ENCODE measurements around the gene CCDC92B. TPM values are rescaled to one million over a fixed set of nuclear protein-coding genes. Genes with fewer than 3 reads are reported as not detected.

CCDC92B gene
- polyA plus RNA-seq, 1 donor from 2014 or later: 0.32 TPM

GRCh38 chr17:2709183-2709661, 40.2 kb downstream of the CCDC92B start:
- Histone ChIP-seq H3K4me2 (ENCODE audit: low read length) (no peak overlapping the region), H4K20me1 (ENCODE audit: insufficient read depth) (no peaks in the 10 kb centered on the region), H3K79me2 (replicated peaks; ENCODE audit: insufficient read depth, low read length) (peaks cover 2% of the 10 kb centered on the region), H3K4me3 (ENCODE audit: low read length) (no peak overlapping the region), H2AFZ (ENCODE audit: low read depth, low read length) (no peak overlapping the region), H3F3A (ENCODE audit: insufficient read depth, low read length, poor library complexity, severe bottlenecking) (no peaks in the 10 kb centered on the region), H3K9me3 (ENCODE audit: low read length) (no peaks in the 10 kb centered on the region), H3K27me3 (ENCODE audit: insufficient read depth, low read depth, low read length) (no peaks in the 10 kb centered on the region), H3K36me3 (ENCODE audit: insufficient read depth, low read length) (no peaks in the 10 kb centered on the region), H3K27ac (ENCODE audit: low read length) (no peak overlapping the region), H3K9me2 (ENCODE audit: insufficient read depth, low read length) (no peaks in the 10 kb centered on the region), H3K9ac (ENCODE audit: low read length) (no peak overlapping the region)
- no peak for TF ChIP-seq SMC3 (conservative IDR thresholded peaks at IDR 0.05; ENCODE audit: poor library complexity)
- TF ChIP-seq, protein P1, sequence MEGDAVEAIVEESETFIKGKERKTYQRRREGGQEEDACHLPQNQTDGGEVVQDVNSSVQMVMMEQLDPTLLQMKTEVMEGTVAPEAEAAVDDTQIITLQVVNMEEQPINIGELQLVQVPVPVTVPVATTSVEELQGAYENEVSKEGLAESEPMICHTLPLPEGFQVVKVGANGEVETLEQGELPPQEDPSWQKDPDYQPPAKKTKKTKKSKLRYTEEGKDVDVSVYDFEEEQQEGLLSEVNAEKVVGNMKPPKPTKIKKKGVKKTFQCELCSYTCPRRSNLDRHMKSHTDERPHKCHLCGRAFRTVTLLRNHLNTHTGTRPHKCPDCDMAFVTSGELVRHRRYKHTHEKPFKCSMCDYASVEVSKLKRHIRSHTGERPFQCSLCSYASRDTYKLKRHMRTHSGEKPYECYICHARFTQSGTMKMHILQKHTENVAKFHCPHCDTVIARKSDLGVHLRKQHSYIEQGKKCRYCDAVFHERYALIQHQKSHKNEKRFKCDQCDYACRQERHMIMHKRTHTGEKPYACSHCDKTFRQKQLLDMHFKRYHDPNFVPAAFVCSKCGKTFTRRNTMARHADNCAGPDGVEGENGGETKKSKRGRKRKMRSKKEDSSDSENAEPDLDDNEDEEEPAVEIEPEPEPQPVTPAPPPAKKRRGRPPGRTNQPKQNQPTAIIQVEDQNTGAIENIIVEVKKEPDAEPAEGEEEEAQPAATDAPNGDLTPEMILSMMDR (IDR thresholded peaks at IDR 0.05; ENCODE audit: poor library complexity, severe bottlenecking): no peak
- TF ChIP-seq RAD21 (conservative IDR thresholded peaks at IDR 0.05): no peak
- no peak for TF ChIP-seq TAF1 (IDR thresholded peaks at IDR 0.05; ENCODE audit: low read depth)
- TF ChIP-seq POLR2AphosphoS5 (IDR thresholded peaks at IDR 0.05): no peak
- TF ChIP-seq, protein P2, sequence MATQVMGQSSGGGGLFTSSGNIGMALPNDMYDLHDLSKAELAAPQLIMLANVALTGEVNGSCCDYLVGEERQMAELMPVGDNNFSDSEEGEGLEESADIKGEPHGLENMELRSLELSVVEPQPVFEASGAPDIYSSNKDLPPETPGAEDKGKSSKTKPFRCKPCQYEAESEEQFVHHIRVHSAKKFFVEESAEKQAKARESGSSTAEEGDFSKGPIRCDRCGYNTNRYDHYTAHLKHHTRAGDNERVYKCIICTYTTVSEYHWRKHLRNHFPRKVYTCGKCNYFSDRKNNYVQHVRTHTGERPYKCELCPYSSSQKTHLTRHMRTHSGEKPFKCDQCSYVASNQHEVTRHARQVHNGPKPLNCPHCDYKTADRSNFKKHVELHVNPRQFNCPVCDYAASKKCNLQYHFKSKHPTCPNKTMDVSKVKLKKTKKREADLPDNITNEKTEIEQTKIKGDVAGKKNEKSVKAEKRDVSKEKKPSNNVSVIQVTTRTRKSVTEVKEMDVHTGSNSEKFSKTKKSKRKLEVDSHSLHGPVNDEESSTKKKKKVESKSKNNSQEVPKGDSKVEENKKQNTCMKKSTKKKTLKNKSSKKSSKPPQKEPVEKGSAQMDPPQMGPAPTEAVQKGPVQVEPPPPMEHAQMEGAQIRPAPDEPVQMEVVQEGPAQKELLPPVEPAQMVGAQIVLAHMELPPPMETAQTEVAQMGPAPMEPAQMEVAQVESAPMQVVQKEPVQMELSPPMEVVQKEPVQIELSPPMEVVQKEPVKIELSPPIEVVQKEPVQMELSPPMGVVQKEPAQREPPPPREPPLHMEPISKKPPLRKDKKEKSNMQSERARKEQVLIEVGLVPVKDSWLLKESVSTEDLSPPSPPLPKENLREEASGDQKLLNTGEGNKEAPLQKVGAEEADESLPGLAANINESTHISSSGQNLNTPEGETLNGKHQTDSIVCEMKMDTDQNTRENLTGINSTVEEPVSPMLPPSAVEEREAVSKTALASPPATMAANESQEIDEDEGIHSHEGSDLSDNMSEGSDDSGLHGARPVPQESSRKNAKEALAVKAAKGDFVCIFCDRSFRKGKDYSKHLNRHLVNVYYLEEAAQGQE (IDR thresholded peaks at IDR 0.05; ENCODE audit: borderline replicate concordance): no peak
- no peak for TF ChIP-seq MXI1 (conservative IDR thresholded peaks at IDR 0.05; ENCODE audit: poor library complexity, severe bottlenecking)
- TF ChIP-seq EZH2 (IDR thresholded peaks at IDR 0.05; ENCODE audit: borderline replicate concordance, insufficient read depth, low read length, poor library complexity, severe bottlenecking): no peak
- TF ChIP-seq EP300 (conservative IDR thresholded peaks at IDR 0.05; ENCODE audit: poor library complexity, severe bottlenecking): no peak

GRCh38 chr17:2708585-2709182, 40.8 kb downstream of the CCDC92B start:
- Histone ChIP-seq H3K79me2 (replicated peaks; ENCODE audit: insufficient read depth, low read length) (peaks cover 2% of the 10 kb centered on the region), H3K27ac (ENCODE audit: low read length) (no peak overlapping the region), H3K27me3 (ENCODE audit: insufficient read depth, low read depth, low read length) (no peaks in the 10 kb centered on the region), H3K9me2 (ENCODE audit: insufficient read depth, low read length) (no peaks in the 10 kb centered on the region), H3K4me2 (ENCODE audit: low read length) (no peak overlapping the region), H3K9ac (ENCODE audit: low read length) (no peak overlapping the region), H3K9me3 (ENCODE audit: low read length) (no peaks in the 10 kb centered on the region), H3K36me3 (ENCODE audit: insufficient read depth, low read length) (no peaks in the 10 kb centered on the region), H4K20me1 (ENCODE audit: insufficient read depth) (no peaks in the 10 kb centered on the region), H3K4me3 (ENCODE audit: low read length) (no peak overlapping the region), H3F3A (ENCODE audit: insufficient read depth, low read length, poor library complexity, severe bottlenecking) (no peaks in the 10 kb centered on the region), H2AFZ (ENCODE audit: low read depth, low read length) (no peak overlapping the region)
- TF ChIP-seq TAF1 (IDR thresholded peaks at IDR 0.05; ENCODE audit: low read depth) (no peak), EP300 (conservative IDR thresholded peaks at IDR 0.05; ENCODE audit: poor library complexity, severe bottlenecking) (no peak), SMC3 (conservative IDR thresholded peaks at IDR 0.05; ENCODE audit: poor library complexity) (no peak), POLR2AphosphoS5 (IDR thresholded peaks at IDR 0.05) (no peak), RAD21 (conservative IDR thresholded peaks at IDR 0.05) (no peak), EZH2 (IDR thresholded peaks at IDR 0.05; ENCODE audit: borderline replicate concordance, insufficient read depth, low read length, poor library complexity, severe bottlenecking) (no peak), MXI1 (conservative IDR thresholded peaks at IDR 0.05; ENCODE audit: poor library complexity, severe bottlenecking) (no peak)
- TF ChIP-seq, protein P1 (IDR thresholded peaks at IDR 0.05; ENCODE audit: poor library complexity, severe bottlenecking): no peak
- TF ChIP-seq, protein P2 (IDR thresholded peaks at IDR 0.05; ENCODE audit: borderline replicate concordance): no peak
